Activated T-helper 1 cell treated with anti-CD3 and anti-CD28 coated beads, Interleukin-2, amount 50 U/mL, for 16 hours (primary cell): Measurements from ENCODE around the gene FBRSL1.

Experiments
- DNase-seq, 2 donors: peaks; one replicate each; pipeline ENCODE4 v3.0.0-alpha.2; 2020; ENCODE audit warnings: low read depth in 1 of 2, low spot score in 1 of 2

Gene FBRSL1

GRCh38 chr12:132483208-132483607, 6.7 kb upstream of the FBRSL1 start:
- no peak for DNase-seq

GRCh38 chr12:132483612-132484011, 6.3 kb upstream of the FBRSL1 start:
- no peak for DNase-seq

- no peak for DNase-seq
Measured at GRCh38 chr12:132484183-132484890, 5.6 kb upstream of the FBRSL1 start.

GRCh38 chr12:132484891-132485441, 5.0 kb upstream of the FBRSL1 start:
- DNase-seq = no peak

- no peak for DNase-seq
Measured at GRCh38 chr12:132485619-132486018, 4.3 kb upstream of the FBRSL1 start.

GRCh38 chr12:132486168-132486567, 3.8 kb upstream of the FBRSL1 start:
- no peak for DNase-seq

GRCh38 chr12:132486576-132486975, 3.4 kb upstream of the FBRSL1 start:
- DNase-seq = no peak

- no peak for DNase-seq
Measured at GRCh38 chr12:132487311-132487741, 2.6 kb upstream of the FBRSL1 start.

- DNase-seq = peak in 1 of 2 donors; percentile 27
Measured at GRCh38 chr12:132488127-132489077, 1.5 kb upstream of the FBRSL1 start.

GRCh38 chr12:132489078-132489601, 811 bp upstream of the FBRSL1 start:
- peak; percentile 21 to 58 for DNase-seq

GRCh38 chr12:132490422-132491137, 629 bp downstream of the FBRSL1 start:
- DNase-seq = no peak

GRCh38 chr12:132491138-132491663, 1.2 kb downstream of the FBRSL1 start:
- DNase-seq = no peak

- DNase-seq = no peak
Measured at GRCh38 chr12:132491761-132492378, 1.9 kb downstream of the FBRSL1 start.

- DNase-seq = no peak
Measured at GRCh38 chr12:132492522-132492921, 2.6 kb downstream of the FBRSL1 start.

GRCh38 chr12:132492951-132493350, 3.0 kb downstream of the FBRSL1 start:
- no peak for DNase-seq

- DNase-seq = no peak
Measured at GRCh38 chr12:132493482-132494178, 3.7 kb downstream of the FBRSL1 start.

GRCh38 chr12:132494294-132495164, 4.6 kb downstream of the FBRSL1 start:
- no peak for DNase-seq

GRCh38 chr12:132495165-132495544, 5.2 kb downstream of the FBRSL1 start:
- no peak for DNase-seq
